Suprapubic skin (tissue), 4 donors: ENCODE results near the gene HBE1.

Experiments
- EP300 ChIP-seq: sonication (generic); formaldehyde crosslinking; IDR thresholded peaks from one replicate; pipeline ENCODE4 v1.6.1; 2017; ENCODE audit warnings: antibody characterized with exemption
- POLR2A ChIP-seq, 2 donors: fragments of 450-650 bp; IDR thresholded peaks; one replicate each; pipeline ENCODE4 v1.6.1; 2017; ENCODE audit warnings: antibody characterized with exemption in 2 of 2, mild to moderate bottlenecking in 2 of 2, moderate library complexity in 2 of 2
- POLR2AphosphoS5 ChIP-seq, 3 donors: sonication (generic); formaldehyde crosslinking; IDR thresholded peaks; one replicate each; pipeline ENCODE4 v1.6.1; 2017; ENCODE audit warnings: antibody characterized with exemption in 3 of 3
- TF ChIP-seq, protein P1 (sequence below), 2 donors: fragments of 200-600 bp in 1 of 2; fragments of 450-650 bp in 1 of 2; sonication (generic) in 1 of 2; IDR thresholded peaks; one replicate each; pipeline ENCODE4 v1.5.1; 2016 to 2019; ENCODE audit warnings: antibody characterized with exemption in 2 of 2, mild to moderate bottlenecking in 1 of 2, moderate library complexity in 1 of 2

DNA sequence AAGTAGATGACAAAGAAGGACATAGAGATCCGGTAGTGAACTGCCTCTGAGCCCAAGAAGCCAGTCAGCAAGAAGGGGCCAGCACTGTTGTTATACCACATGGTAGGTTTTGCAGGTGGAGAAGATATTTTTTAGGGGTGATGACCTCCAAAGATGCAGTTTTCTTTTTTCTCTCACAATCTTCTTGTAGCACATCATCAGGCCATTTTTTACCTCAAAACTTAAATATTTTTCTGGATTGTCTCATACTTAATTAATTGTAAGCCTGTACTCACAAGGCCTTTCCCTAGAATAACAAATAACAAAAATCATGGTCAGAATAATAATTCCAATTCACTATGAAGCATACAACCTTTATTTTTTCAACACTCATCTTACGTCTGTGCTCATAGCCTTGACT lies 32.1 kb upstream of the HBE1 start, which contains the start of gene OR51B4:
- TF ChIP-seq, protein P1, sequence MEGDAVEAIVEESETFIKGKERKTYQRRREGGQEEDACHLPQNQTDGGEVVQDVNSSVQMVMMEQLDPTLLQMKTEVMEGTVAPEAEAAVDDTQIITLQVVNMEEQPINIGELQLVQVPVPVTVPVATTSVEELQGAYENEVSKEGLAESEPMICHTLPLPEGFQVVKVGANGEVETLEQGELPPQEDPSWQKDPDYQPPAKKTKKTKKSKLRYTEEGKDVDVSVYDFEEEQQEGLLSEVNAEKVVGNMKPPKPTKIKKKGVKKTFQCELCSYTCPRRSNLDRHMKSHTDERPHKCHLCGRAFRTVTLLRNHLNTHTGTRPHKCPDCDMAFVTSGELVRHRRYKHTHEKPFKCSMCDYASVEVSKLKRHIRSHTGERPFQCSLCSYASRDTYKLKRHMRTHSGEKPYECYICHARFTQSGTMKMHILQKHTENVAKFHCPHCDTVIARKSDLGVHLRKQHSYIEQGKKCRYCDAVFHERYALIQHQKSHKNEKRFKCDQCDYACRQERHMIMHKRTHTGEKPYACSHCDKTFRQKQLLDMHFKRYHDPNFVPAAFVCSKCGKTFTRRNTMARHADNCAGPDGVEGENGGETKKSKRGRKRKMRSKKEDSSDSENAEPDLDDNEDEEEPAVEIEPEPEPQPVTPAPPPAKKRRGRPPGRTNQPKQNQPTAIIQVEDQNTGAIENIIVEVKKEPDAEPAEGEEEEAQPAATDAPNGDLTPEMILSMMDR (IDR thresholded peaks at IDR 0.05) = no peak
- TF ChIP-seq EP300 (no peak), POLR2AphosphoS5 (IDR thresholded peaks at IDR 0.05) (no peak), POLR2A (IDR thresholded peaks at IDR 0.05) (no peak)
